GM21447 (cell line): ENCODE data around the gene NCK2.

Source experiments
- ATAC-seq: cut with Tn5 transposase; IDR thresholded peaks from one replicate; pipeline ENCODE4 v1.9.1; 2021; ENCODE audit not compliant: unreplicated experiment

NCK2 gene

GRCh38 chr2:105917226-105917625 lies 172.5 kb downstream of the NCK2 start:
- ATAC-seq = no peak

- no peak for ATAC-seq
Observed at GRCh38 chr2:105917688-105918087, 173.0 kb downstream of the NCK2 start.

- no peak for ATAC-seq
Observed at GRCh38 chr2:105919191-105919811, 174.6 kb downstream of the NCK2 start.

- ATAC-seq = no peak
Observed at GRCh38 chr2:105919826-105920225, 175.1 kb downstream of the NCK2 start.

GRCh38 chr2:105924271-105924670 lies 179.6 kb downstream of the NCK2 start:
- no peak for ATAC-seq

- ATAC-seq = no peak
Observed at GRCh38 chr2:105924932-105925331, 180.2 kb downstream of the NCK2 start.

- ATAC-seq = no peak
Observed at GRCh38 chr2:105925390-105925789, 180.7 kb downstream of the NCK2 start.

- ATAC-seq = no peak
Observed at GRCh38 chr2:105926960-105927678, 182.4 kb downstream of the NCK2 start.

- no peak for ATAC-seq
Observed at GRCh38 chr2:105928086-105928485, 183.4 kb downstream of the NCK2 start.

GRCh38 chr2:105928563-105928962 lies 183.9 kb downstream of the NCK2 start:
- ATAC-seq = no peak

- ATAC-seq = no peak
Observed at GRCh38 chr2:105929516-105929915, 184.8 kb downstream of the NCK2 start.

GRCh38 chr2:105932582-105932981 lies 187.9 kb downstream of the NCK2 start:
- no peak for ATAC-seq

- ATAC-seq = no peak
Observed at GRCh38 chr2:105933906-105934305, 189.2 kb downstream of the NCK2 start.

- no peak for ATAC-seq
Observed at GRCh38 chr2:105934467-105934866, 189.8 kb downstream of the NCK2 start.

- no peak for ATAC-seq
Observed at GRCh38 chr2:105935063-105935462, 190.4 kb downstream of the NCK2 start.

GRCh38 chr2:105936954-105937353 lies 192.2 kb downstream of the NCK2 start:
- ATAC-seq = no peak

GRCh38 chr2:105937498-105938097 lies 192.9 kb downstream of the NCK2 start:
- ATAC-seq = no peak
